Activated T-cell treated with anti-CD3 and anti-CD28 coated beads, Interleukin-2, amount 50 U/mL, for 24 hours (primary cell): Measurements from ENCODE around the gene ADGRB2.

ENCODE experiments used
- DNase-seq: peaks from one replicate; pipeline ENCODE4 v3.0.0-alpha.2; 2020
- H3K27ac Mint-ChIP-seq: 2 replicates; pipeline ENCODE4 v1.8.0; 2020; ENCODE audit warnings: mild to moderate bottlenecking, mixed read lengths
- H3K27me3 Mint-ChIP-seq: 2 replicates; pipeline ENCODE4 v1.8.0; 2020; ENCODE audit warnings: mixed read lengths
- H3K36me3 Mint-ChIP-seq: 2 replicates; pipeline ENCODE4 v1.8.0; 2020; ENCODE audit warnings: low read depth, mixed read lengths
- H3K4me1 Mint-ChIP-seq: 2 replicates; pipeline ENCODE4 v1.8.0; 2020; ENCODE audit warnings: low read depth, mixed read lengths
- H3K4me3 Mint-ChIP-seq: 2 replicates; pipeline ENCODE4 v1.8.0; 2020; ENCODE audit warnings: mild to moderate bottlenecking, moderate library complexity, mixed read lengths
- H3K9me3 Mint-ChIP-seq: 2 replicates; pipeline ENCODE4 v1.8.0; 2020; ENCODE audit warnings: mixed read lengths

ADGRB2 gene

GRCh38 chr1:31745096-31745945 lies 18.8 kb downstream of the ADGRB2 start:
- no peak overlapping the region for H3K27ac Mint-ChIP-seq
- H3K4me1 Mint-ChIP-seq, result peaks cover under 1% of the 10 kb centered on the region
- no peak overlapping the region for H3K4me3 Mint-ChIP-seq
- H3K27me3 Mint-ChIP-seq, result no peaks in the 10 kb centered on the region
- no peaks in the 10 kb centered on the region for H3K9me3 Mint-ChIP-seq
- peak; percentile 69 for DNase-seq
- H3K36me3 Mint-ChIP-seq, result no peaks in the 10 kb centered on the region

- Mint-ChIP-seq H3K9me3 (no peaks in the 10 kb centered on the region), H3K4me1 (peaks cover 6% of the 10 kb centered on the region), H3K36me3 (no peaks in the 10 kb centered on the region), H3K27me3 (no peaks in the 10 kb centered on the region), H3K27ac (no peak overlapping the region), H3K4me3 (no peak overlapping the region)
- no peak for DNase-seq
Observed at GRCh38 chr1:31744165-31744888, 19.8 kb downstream of the ADGRB2 start.

GRCh38 chr1:31742462-31743212 lies 21.5 kb downstream of the ADGRB2 start:
- no peak overlapping the region for H3K4me3 Mint-ChIP-seq
- peaks cover 8% of the 10 kb centered on the region for H3K4me1 Mint-ChIP-seq
- H3K27me3 Mint-ChIP-seq, result no peaks in the 10 kb centered on the region
- DNase-seq, result no peak
- no peak overlapping the region for H3K27ac Mint-ChIP-seq
- no peaks in the 10 kb centered on the region for H3K9me3 Mint-ChIP-seq
- no peaks in the 10 kb centered on the region for H3K36me3 Mint-ChIP-seq

GRCh38 chr1:31739346-31739745 lies 24.8 kb downstream of the ADGRB2 start:
- no peaks in the 10 kb centered on the region for H3K27me3 Mint-ChIP-seq
- no peaks in the 10 kb centered on the region for H3K36me3 Mint-ChIP-seq

GRCh38 chr1:31736675-31737074 lies 27.5 kb downstream of the ADGRB2 start:
- peaks cover 20% of the 10 kb centered on the region for H3K4me1 Mint-ChIP-seq
- peak; percentile 41 for DNase-seq
- H3K4me3 Mint-ChIP-seq, result no peak overlapping the region
- no peaks in the 10 kb centered on the region for H3K27me3 Mint-ChIP-seq
- no peaks in the 10 kb centered on the region for H3K9me3 Mint-ChIP-seq
- no peak overlapping the region for H3K27ac Mint-ChIP-seq
- no peaks in the 10 kb centered on the region for H3K36me3 Mint-ChIP-seq

More at GRCh38 chr1:31739346-31739745, 24.8 kb downstream of the ADGRB2 start:
- peak overlapping the region; percentile 8 for H3K27ac Mint-ChIP-seq
- H3K4me3 Mint-ChIP-seq, result no peak overlapping the region
- peak; percentile 67 for DNase-seq
- peaks cover 20% of the 10 kb centered on the region for H3K4me1 Mint-ChIP-seq
- H3K9me3 Mint-ChIP-seq, result no peaks in the 10 kb centered on the region

- no peaks in the 10 kb centered on the region for H3K36me3 Mint-ChIP-seq
- H3K9me3 Mint-ChIP-seq, result no peaks in the 10 kb centered on the region
- no peak overlapping the region for H3K4me3 Mint-ChIP-seq
- H3K4me1 Mint-ChIP-seq, result peaks cover 20% of the 10 kb centered on the region
- DNase-seq, result no peak
- H3K27ac Mint-ChIP-seq, result no peak overlapping the region
- H3K27me3 Mint-ChIP-seq, result no peaks in the 10 kb centered on the region
Observed at GRCh38 chr1:31735571-31735970, 28.6 kb downstream of the ADGRB2 start.

GRCh38 chr1:31734582-31735107 lies 29.5 kb downstream of the ADGRB2 start:
- Mint-ChIP-seq H3K27ac (no peak overlapping the region), H3K4me1 (peaks cover 18% of the 10 kb centered on the region), H3K9me3 (no peaks in the 10 kb centered on the region), H3K27me3 (no peaks in the 10 kb centered on the region), H3K36me3 (no peaks in the 10 kb centered on the region), H3K4me3 (no peak overlapping the region)
- DNase-seq, result no peak

GRCh38 chr1:31733389-31734219 lies 30.5 kb downstream of the ADGRB2 start:
- Mint-ChIP-seq H3K9me3 (no peaks in the 10 kb centered on the region), H3K36me3 (no peaks in the 10 kb centered on the region), H3K27me3 (no peaks in the 10 kb centered on the region), H3K4me1 (peaks cover 13% of the 10 kb centered on the region), H3K27ac (no peak overlapping the region), H3K4me3 (no peak overlapping the region)
- DNase-seq, result no peak

GRCh38 chr1:31732751-31733289 lies 31.3 kb downstream of the ADGRB2 start:
- Mint-ChIP-seq H3K4me1 (peaks cover 13% of the 10 kb centered on the region), H3K27me3 (no peaks in the 10 kb centered on the region), H3K36me3 (no peaks in the 10 kb centered on the region), H3K4me3 (no peak overlapping the region), H3K9me3 (no peaks in the 10 kb centered on the region), H3K27ac (no peak overlapping the region)
- no peak for DNase-seq

GRCh38 chr1:31732343-31732742 lies 31.8 kb downstream of the ADGRB2 start:
- H3K4me3 Mint-ChIP-seq, result no peak overlapping the region
- peaks cover 13% of the 10 kb centered on the region for H3K4me1 Mint-ChIP-seq
- H3K36me3 Mint-ChIP-seq, result no peaks in the 10 kb centered on the region
- no peaks in the 10 kb centered on the region for H3K9me3 Mint-ChIP-seq
- no peak overlapping the region for H3K27ac Mint-ChIP-seq
- H3K27me3 Mint-ChIP-seq, result no peaks in the 10 kb centered on the region
- no peak for DNase-seq

- no peaks in the 10 kb centered on the region for H3K9me3 Mint-ChIP-seq
- no peak overlapping the region for H3K27ac Mint-ChIP-seq
- H3K4me1 Mint-ChIP-seq, result peaks cover 3% of the 10 kb centered on the region
- no peaks in the 10 kb centered on the region for H3K36me3 Mint-ChIP-seq
- H3K27me3 Mint-ChIP-seq, result no peaks in the 10 kb centered on the region
- H3K4me3 Mint-ChIP-seq, result no peak overlapping the region
- no peak for DNase-seq
Observed at GRCh38 chr1:31731049-31731565, 33.0 kb downstream of the ADGRB2 start.

GRCh38 chr1:31730336-31731048 lies 33.6 kb downstream of the ADGRB2 start:
- no peaks in the 10 kb centered on the region for H3K27me3 Mint-ChIP-seq
- H3K9me3 Mint-ChIP-seq, result no peaks in the 10 kb centered on the region
- H3K36me3 Mint-ChIP-seq, result no peaks in the 10 kb centered on the region
- DNase-seq, result no peak
- no peak overlapping the region for H3K27ac Mint-ChIP-seq
- no peaks in the 10 kb centered on the region for H3K4me1 Mint-ChIP-seq
- H3K4me3 Mint-ChIP-seq, result no peak overlapping the region

- H3K27me3 Mint-ChIP-seq, result no peaks in the 10 kb centered on the region
- DNase-seq, result no peak
- no peaks in the 10 kb centered on the region for H3K9me3 Mint-ChIP-seq
- no peaks in the 10 kb centered on the region for H3K4me1 Mint-ChIP-seq
- no peak overlapping the region for H3K4me3 Mint-ChIP-seq
- H3K36me3 Mint-ChIP-seq, result no peaks in the 10 kb centered on the region
- no peak overlapping the region for H3K27ac Mint-ChIP-seq
Observed at GRCh38 chr1:31727849-31728248, 36.3 kb downstream of the ADGRB2 start.
